Smooth muscle cell of the brain vasculature (primary cell): Measurements from ENCODE around the gene TNNC2.
"Not testable (repeated sequence)": the region's sequence is repeated elsewhere in the genome, so short reads cannot be mapped to it uniquely, and the experiment has no call there.

Source experiments
- DNase-seq: peaks from one replicate; pipeline ENCODE4 v3.0.0-alpha.2; 2012; ENCODE audit warnings: low read depth, low spot score

The TNNC2 gene

DNA sequence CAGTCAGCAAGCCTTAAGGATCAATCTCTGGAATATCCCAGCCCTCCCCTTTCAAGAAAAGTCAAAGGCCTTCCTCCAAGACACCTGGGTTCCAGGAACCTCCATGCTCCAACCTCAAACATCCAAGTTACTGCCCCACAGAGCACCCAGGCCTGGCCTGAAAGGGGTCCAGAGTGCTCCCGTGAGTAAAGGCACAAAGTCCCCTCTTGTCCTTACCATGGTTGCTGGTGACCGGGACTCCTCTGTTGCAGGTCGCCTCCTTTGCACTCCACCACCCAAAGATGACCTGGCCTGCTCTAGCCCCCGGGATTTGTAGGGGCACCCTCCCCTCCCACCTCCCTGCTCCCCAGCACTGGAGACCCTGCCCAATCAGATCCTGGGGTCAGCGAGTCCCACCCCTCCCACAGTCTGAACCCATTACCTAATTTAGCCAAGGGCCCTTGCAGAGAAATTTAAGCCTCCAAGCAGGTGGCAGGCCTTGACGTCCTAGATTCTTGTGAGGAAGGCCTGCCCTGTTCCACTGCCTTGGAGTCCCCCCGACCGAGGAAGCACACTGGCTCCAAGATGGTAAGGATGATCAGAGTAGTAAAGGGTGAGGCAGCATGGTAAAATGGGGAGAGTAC lies at the start of gene TNNC2:
TSS of gene TNNC2 (minus strand) at position 283 of the 623 bp plus-strand sequence. CDS start at position 219, 64 bp downstream.
- DNase-seq, result no peak

DNA sequence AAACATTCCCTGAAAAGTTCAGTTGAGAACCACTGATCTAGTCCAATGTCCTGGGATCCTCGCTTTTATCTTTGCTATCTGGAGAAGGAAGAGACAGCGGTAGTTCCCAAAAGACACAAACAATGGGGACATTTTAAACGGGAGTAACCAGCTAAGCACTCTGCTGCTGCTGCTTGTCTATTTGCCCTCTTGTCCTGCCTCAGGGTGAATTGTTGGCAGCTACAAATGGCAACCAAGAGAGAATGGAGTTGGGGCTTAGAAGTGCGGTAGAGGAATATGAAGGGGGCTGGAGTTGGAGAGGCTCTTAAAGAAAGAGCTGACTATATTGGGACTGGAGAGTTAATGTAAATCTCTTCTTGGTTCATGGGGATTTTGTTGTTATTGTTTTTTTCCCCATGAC lies 47.5 kb upstream of the TNNC2 start:
- no peak for DNase-seq

DNA sequence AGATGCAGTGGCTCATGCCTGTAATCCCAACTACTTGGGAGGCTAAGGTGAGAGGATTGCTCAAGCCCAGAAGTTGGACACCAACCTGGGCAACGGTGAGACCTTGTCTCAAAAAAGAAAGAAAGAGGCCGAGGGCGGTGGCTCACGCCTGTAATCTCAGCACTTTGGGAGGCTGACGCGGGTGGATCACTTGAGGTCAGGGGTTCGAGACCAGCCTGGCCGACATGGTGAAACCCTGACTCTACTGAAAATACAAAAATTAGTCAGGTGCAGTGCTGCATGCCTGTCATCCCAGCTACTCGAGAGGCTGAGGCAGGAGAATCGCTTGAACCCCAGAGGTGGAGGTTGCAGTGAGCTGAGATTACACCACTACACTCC lies 47.0 kb upstream of the TNNC2 start:
- DNase-seq, result not testable (repeated sequence)

DNA sequence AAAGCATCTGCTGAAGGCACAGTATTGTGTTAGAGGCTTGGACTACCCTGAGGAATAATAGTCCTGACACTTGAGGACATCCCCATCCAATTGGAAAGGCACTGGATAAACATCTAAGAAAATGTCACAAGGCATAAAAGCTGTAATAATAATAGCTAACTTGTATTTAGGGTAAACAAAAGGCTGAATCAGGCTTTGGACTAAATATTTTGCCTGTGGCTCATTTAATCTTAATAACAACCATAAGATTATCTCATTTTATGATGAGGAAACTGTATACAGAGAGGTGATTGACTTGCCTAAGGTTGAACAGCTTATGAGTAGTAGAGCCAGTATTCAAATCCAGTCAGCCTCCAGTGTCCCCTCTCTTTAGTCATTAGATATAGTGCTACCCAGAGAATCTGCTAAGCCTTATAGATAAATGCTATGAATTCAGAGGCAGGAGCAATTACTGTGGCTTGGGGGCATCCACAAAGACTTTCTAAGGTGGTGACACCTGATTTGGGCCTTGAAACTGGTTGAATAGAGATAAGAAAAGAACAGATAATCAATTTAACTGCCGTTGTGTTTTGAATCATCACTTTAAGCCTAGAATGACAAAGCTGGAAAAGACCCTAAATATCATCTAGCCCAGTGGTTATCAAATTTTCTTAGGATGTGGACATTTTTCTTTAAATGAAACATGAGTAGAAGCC lies 46.4 kb upstream of the TNNC2 start:
- no peak for DNase-seq

DNA sequence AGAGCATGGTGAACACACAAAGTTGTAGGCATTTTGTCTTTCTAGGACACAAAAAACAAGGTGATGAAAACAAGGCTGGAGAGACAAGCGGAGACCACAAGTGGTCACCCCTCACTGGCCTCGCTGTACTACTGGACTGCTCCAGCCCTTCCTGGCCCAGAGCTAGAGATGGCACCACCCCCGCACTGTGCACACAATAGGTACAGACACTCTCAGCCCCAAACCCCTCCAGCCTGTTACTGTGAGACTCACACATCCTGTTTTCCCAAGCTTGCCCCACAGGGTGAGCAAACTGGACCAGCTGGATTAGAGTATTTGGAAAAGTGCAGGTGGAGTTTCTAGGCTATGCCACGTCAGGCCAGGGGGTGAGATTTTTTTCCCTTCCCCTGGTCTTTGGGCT lies 45.5 kb upstream of the TNNC2 start:
- no peak for DNase-seq

DNA sequence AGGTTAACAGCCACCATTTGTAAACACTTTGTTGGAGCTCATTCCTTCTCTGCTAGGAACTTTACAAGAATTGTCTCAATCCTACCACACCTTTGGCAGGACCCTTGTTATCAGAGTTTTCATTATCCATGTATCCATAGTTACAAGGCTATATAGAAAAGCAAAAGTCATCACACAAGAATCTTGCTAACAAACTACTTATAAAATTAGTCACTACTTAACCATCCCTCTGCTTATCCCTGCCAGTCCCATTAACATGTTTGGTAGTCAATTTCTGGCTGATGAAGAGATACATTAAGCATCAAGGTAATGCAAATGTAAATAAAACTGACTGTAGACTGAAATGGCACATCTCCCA lies 40.7 kb upstream of the TNNC2 start:
- DNase-seq, result no peak

DNA sequence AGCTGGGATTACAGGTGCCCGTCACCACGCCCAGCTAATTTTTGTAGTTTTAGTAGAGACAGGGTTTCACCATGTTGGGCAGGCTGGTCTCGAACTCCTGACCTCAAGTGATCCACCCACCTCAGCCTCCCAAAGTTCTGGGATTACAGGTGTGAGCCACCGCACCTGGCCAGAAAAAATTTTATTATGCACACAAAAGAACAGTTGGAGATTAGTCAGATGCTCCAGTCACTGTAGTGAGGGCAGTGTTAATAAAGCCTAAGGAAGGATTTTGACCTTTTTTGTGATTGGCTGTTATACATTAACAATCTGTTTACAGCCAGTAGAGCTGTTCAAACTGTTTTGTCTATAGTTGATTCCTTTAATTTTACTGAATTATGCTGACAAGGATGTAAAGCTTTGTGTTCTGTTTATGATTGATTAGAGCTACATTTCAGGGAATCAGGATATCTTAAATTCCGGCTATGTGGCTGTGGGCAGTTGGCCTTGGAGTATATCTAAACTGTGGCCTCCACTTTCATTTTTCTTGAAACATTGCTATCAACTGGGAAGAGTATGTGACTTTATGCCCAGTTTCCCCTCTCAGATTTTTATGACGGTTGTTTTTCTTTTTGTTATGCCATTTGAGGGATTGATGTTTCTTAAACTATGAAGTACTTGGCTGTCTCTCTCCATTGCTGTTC lies 40.2 kb upstream of the TNNC2 start:
- DNase-seq, result no peak

DNA sequence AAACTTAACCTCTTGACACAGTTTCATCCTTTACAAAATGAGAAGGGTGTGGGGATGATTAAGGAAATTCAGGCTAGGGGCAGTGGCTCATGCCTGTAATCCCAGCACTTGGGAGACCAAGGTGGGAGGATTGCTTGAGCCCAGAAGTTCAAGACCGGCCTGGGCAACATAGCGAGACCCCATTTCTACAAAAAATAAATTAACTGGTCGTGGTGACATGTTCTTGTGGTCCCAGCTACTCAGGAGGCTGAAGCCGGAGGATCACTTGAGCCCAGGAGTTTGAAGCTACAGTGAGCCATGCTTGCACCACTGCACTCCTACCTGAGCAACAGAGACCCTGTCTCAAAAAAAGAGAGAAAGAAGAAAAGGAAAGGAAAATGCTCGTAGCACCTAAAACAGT lies 39.3 kb upstream of the TNNC2 start:
- DNase-seq, result no peak

DNA sequence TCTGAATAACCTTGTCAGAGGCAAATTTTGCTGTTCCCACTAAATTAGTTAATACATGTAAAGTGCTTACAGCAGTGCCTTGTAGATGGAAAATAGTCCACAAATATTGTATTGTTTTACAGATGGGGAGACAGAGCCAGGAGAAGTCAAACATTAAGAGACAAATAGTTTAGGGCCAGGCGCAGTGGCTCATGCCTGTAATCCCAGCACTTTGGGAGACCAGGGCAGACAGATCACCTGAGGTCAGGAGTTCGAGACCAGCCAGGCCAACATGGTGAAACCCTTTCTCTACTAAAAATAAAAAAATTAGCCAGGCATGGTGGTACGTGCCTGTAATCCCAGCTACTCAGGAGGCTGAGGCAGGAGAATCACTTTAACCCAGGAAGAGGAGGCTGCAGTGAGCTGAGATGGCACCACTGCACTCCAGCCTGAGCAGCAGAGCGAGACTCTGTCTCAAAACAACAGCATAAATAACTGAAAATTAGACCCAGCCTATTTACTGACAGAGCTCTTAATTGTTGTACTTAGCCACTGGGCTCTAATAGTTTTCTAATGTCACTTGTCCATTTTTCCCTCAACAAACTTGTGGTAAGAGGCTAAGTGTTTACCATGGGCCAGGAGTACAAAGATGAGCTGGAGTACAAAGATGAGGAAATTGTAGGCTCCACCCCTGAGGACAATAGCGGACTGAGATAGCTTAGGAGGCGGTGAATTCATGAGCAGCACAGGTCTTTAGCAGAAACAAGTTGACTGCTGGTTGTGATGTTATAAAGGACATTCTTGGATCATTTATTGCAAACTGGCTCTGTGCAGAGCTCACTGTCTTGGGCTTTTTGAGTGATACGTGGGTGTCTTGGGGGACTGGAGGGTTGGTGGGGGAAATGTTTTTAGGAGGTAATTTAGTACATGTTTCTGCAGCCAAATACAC lies 36.7 kb upstream of the TNNC2 start:
- no peak for DNase-seq

DNA sequence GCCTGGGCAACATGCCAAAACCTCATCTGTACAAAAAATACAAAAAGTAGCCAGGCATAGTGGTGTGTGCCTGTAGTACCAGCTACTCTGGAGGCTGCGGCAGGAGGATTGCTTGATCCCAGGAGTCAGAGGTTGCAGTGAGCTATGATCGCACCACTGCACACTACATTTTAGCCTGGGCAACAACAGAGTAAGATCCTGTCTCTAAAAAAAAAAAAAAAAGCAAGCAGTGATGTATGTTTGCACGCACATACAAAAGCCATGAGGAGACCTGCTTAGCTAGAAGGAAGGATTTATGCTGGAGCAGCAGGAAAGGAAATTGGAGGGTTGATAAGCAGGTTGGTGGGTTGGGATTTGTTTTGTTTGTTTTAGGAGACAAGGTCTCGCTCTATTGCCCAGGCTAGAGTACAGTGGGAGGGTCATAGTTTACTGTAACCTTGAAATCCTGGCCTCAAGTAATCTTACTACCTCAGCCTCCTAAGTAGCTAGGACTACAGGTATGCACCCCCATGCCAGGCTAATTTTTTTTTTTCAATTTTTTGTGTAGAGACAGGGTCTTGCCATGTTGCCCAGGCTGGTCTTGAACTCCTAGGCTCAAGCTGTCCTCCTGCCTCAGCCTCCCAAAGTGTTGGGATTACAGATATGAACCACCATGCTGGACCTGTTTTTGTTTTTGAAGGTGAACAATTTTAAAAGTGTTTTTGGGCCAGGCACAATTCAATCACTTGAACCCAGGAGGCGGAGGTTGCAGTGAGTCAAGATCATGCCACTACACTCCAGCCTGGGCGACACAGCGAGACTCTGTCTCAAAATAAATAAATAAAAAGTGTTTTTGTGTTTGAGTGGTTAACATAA lies 34.3 kb upstream of the TNNC2 start:
- no peak for DNase-seq

DNA sequence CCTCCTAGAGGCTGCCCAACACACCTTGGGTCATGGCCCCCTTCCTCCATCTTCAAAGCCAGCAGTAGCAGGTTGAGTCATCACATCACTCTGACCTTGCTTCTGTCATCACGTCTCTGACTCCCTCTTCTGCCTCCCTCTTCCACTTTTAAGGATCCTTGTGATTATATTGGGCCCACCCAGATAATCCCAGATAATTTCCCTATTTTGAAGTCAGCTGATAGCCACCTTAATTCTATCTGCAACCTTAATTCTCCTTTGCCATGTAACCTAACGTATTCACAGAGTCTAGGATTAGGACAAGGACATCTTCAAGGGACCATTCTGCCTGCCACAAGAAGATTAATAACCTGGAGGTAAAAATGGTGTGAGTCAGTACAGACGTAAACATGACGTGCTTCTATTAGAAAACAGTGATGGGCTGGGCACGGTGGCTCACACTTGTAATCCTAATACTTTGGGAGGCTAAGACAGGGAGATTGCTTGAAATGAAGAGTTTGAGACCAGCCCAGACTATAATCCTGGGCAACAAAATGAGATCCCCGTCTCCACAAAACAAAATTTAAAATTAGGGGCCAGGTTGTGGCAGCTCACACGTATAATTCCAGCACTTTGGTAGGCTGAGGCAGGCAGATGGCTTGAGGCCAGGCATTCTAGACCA lies 33.6 kb upstream of the TNNC2 start:
- DNase-seq, result no peak

DNA sequence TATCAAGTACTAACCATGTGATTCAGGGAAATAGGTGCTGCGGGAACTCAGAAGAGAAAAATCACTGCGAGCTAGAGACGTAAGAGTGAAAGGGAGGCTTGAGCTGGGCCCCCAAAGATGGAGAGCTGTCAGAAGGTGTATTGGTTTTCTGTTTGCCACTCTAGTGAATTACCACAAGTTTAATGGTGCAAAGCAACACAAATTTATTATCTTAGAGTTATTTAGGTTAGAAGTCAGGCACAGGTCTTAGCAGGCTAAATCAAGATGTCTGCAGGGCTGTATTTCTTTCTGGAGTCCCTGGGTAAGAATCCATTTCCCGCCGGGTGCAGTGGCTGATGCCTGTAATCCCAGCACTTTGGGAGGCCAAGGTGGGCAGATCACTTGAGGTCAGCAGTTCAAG lies 32.8 kb upstream of the TNNC2 start:
- DNase-seq, result no peak

DNA sequence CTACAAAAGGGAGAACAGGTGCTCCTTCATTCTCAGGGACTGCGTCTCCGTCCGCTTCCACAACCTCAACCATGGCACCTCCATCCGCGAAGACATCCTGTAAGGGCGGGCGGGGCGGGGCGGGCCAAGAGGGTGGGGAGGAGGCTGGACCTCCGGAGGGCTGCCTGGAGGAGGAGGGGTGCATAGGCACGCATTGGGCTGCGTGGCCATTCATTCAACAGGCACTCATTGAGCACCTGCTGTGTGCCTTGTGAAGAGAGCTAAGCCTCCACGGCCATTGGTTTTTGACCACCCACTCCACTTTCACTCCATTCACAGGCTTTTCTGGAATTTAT lies 30.7 kb upstream of the TNNC2 start:
- DNase-seq, result no peak

DNA sequence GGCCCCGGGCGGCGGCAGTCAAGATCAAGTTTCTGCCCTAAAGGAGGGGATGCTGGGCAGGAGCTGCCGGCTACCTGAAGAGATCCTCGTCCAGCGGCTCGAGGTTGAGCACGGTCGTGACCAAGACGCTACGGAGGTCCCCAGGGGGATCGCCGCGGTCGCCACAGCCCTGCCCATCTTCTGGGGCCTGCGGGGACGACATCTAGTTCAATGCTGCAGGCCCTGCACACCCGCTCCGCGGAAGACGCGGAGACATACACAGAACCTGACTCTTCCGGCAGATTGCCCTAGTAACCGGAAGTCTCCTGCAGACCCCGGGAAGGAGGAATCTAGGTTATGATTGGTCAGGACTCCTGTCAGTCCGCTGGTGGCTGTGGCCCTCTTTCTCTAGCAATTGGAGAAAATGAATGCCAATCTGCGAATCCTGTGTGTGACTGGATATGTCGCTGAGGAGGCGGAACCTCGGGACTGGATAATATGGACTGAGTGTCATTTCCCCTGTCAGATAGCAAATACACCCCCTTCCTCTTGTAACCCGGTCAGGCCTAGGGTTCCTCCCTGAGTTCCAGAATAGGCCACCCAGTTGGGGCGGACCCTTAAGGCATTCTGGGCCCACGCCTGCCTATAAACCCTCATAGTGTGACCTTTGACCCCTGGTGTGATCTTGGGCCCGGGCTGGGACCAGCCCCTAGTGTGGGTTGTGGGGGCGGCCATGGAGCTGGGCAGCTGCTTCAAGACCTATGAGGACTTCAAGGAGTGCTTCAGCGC lies 30.2 kb upstream of the TNNC2 start, which contains the start of the genes ACOT8 and ZSWIM3:
TSS of gene ACOT8 (minus strand) at position 279 of the 768 bp plus-strand sequence. CDS start at position 202, 77 bp downstream.
TSS of gene ZSWIM3 (plus strand) at position 501 of the 768 bp plus-strand sequence. CDS start at position 713, 212 bp downstream.
- peak; percentile 100 for DNase-seq

DNA sequence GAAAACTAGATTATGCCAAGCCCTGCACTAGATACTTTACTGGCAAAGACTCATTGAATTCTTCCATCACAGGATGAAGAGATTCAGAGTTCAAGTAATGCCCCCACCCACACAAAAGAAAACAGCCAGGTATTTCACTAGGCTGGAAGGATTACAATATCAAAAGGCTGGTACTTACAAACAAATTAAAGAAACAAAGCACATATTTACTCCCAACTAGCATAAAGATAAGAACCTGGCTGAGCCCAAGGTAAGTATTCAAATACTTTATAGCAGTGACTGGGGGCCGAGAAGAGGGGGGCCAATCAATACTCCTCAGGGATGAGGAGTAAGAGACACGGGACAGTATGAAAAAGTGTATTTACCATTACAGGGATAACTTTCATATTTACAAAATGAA lies 26.4 kb upstream of the TNNC2 start:
- no peak for DNase-seq

DNA sequence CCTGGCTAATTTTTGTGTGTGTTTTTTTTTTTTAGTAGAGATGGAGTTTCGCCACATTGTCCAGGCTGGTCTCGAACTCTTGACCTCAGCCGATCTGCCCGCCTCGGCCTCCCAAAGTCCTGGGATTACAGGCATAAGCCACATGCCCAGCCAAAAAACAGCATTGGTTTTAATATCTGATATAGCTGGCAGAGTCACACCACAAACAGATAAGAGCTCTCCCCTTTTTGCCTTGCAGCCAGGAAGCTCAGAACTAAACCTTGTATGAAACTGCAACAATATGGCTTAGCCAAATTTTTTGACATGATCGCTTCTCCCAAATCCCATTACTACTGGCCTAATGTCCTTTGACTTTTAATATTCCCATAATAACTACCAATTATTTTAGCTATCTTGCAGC lies 25.2 kb upstream of the TNNC2 start:
- no peak for DNase-seq

DNA sequence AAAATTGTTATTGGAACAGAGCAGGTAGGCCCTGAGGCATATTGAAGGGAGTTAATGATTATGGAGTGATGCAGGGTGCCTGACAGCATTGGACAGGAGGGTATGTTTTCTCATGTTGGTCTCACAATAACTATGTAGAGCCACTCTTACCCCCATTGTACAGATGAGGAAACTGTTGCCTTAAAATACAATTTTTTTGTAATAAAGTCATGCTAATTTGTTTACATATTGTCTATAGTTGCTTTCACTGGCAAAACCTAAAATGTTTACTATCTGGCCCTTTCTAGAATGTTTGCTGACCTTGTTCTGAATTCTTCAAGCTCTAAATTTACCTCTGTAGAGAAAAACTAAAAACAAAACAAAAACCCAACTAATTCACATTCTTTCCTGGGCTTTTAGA lies 24.4 kb upstream of the TNNC2 start:
- DNase-seq, result no peak

DNA sequence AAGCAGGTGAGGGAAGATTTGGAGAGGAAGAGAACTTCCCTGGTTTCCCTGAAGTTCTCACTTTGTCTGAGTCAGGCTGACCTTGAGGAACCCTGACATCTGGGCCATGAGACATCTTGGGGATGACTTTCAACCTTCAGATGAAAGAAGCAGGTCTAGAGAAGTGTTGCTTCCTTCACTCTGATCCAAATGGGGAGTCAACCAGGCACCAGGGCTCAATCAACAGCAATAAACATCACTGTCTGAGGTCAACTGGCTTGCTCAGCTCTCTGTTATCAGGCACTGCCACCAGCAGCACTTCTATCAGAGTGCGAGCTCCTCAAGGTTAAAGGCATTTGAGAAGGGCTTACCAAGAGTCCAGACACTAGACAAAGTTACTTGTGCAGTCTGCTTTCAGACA lies 23.8 kb upstream of the TNNC2 start:
- no peak for DNase-seq

DNA sequence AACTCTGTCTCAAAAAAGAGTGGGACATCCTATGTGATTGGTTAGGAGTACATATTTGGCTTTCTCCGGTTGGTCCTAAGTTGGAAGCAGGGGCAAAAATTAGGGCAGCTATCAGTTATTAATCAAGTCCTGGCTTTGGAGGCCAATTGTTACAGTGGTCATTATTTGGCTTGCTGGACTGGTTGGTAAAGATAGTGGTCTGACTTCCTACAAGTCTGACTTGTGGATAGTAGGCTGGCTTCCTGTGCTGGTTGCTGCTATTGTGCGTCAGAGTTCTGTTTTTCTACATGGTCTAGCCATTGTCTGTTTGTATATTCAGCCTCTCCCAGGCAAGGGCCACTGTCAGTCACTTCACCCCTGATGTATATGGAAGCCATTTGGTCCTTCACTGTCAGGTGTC lies 23.1 kb upstream of the TNNC2 start:
- DNase-seq, result no peak
